ENCODE measurements around the gene ENKD1.

ENKD1 gene

GRCh38 chr16:67664258-67664657 lies 2.3 kb downstream of the ENKD1 start:
- no peak for DNase-seq

GRCh38 chr16:67663877-67664222 lies 2.7 kb downstream of the ENKD1 start:
- no peak for DNase-seq

DNA sequence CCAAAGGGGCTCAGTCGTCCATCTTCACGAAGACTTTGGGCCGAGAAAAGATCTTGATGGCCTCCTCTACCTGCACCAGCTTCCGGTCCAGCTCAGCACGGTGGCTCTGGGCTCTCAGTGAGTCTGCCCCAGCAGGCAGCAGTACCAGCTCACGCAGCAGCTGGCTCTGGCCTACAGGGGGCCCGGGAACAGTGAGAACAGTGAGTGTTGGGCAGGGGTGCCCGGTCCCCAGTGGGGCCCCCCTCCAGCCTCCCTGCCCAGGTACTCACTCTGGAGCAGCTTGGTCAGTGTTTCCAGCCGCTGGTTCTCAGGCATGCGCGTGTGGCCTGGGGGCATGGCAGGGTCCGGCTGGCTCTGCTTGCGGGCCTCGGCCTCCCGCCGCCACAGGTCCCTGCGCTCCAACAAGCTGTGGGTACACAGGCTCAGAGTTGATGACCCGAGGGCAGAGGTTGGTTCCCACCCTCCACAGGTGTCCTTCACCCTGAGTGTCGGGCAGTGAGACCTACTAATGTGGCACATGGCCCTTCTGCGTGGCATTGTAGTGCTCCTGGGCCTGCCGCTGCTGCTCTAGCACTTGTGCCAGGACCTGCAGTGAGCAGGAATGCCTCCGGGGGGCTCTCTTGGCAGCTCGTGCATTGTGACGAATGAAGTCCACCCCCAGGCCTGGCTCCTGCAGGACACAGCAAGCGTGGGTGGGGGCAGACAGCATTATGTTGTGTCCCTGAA lies 3.2 kb downstream of the ENKD1 start:
- peak in 8 of 51 donors; percentile 7 to 28 (median 16) for DNase-seq

DNA sequence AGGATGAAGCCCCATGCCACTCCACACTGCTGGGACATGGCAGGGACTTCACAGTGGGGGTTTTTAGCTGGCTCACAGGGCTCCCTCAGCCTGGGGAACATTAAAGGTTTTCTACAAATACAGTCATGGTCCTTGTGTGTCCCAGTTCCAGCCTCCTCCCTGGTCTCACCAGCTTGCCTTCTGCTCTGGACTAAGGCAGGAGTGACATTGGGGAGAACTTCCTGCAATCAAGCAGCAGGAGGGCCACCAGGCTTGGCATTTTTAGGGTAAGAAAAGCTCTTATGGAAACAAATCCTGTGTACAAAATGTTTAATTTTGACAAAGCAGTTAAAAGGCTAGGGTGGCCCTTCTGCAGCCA lies 3.9 kb downstream of the ENKD1 start:
- DNase-seq: no peak

- DNase-seq: no peak
Observed at GRCh38 chr16:67661886-67662652, 4.5 kb downstream of the ENKD1 start.

- peak in 5 of 51 donors; percentile 17 to 68 (median 29) for DNase-seq
Observed at GRCh38 chr16:67661101-67661761, 5.3 kb downstream of the ENKD1 start.

DNA sequence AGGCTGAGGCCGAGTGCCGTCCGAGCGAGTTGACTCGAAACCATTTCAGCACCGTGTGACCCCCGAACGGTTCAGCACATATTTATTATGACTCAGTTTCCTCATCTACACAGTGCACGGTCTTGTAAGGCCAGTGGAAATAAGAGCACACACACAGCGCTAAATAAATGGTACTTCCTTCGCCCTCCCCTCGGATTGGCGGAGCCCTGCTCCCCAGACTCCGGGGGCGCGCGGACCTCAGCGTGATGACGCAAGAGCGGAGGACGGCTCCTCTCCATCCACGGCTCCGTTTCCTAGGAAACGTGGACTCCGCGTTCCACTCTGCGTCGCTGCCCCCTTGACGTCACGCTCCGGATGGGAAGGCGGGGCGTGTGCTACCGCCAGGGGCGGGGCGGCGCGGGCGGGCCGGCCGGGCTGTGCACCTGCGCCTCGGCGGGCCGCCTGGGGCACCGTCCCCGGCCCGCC lies 6.0 kb downstream of the ENKD1 start, which contains the start of gene PARD6A:
Gene PARD6A, plus strand, starts transcription at position 397 of the 465 bp plus-strand sequence. CDS start 79 bp downstream, outside the sequence.
- DNase-seq: peak; percentile 52 to 97 (median 92)

- peak; percentile 52 to 95 (median 85) for DNase-seq
Observed at GRCh38 chr16:67659675-67660563, 6.6 kb downstream of the ENKD1 start, which contains the start of gene ACD. ACD (minus strand) TSS chr16:67660260; CDS start chr16:67660220, 40 bp downstream.

GRCh38 chr16:67658849-67659674 lies 7.5 kb downstream of the ENKD1 start:
- DNase-seq: peak in 1 of 51 donors; percentile 17

DNA sequence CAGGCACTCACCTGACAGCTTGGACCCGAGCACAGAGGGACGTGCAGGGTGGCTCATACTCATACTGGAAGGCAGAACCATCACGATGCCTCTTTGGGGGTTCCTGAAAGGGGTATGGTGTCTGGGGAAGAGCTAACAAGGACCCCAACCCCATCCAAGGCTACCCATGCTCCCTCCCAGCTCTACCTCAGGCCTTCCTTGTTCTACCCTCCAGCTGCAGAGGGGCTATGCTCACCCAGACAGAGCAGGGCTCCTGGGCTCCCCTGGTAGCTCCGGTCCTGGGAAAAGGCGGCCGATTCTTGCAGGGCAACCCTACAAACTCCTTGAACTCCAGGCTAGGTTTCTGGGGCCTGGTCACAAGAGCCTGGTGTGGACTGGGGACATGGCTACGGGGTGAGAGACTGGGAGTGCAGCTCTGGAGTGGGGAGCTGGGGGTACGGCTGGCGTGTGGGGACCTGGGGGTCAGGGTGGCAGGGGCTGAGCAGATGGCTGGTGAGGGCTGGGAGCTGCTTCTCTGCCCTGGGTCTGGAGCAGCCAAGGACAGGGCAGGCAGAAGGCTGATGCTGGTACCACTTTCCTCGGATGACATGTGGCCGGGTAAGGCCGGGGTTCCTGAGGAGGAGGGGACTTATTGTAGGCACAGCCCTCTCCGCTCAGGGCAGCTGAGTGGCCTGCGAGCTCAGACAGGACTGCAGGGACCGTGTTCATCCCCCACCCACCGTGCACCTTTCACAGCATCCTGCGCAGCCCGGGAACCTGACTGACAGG lies 8.6 kb downstream of the ENKD1 start:
- no peak for DNase-seq

GRCh38 chr16:67657017-67657608 lies 9.4 kb downstream of the ENKD1 start:
- no peak for DNase-seq

DNA sequence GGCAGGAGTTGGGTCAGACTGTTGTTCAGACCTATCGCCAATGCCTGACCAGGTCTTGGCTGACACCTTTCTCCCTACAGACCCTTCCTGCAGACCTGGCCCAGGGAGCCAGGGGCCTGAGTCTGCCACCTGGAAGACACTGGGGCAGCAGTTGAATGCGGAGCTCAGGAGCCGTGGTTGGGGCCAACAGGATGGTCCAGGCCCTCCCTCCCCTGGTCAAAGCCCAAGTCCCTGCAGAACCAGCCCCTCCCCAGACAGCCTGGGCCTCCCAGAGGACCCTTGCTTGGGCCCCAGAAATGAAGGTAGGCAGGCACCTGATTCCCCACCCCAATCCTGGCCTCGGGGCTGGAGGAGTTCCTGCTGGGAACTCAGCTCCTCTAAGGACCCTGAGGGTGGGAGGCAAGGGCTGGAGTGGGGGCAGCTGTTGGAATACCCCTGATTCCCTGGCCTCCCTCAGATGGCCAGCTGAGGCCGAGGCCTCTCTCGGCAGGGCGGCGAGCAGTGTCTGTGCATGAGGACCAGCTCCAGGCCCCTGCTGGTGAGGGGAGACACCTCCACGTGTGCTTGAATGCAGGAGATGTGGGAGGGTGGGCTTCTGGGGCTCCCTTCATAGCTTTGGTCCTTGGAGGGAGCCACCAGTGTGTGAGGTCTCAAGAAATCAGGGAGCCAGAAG lies 10.1 kb downstream of the ENKD1 start:
- no peak for DNase-seq

- no peak for DNase-seq
Observed at GRCh38 chr16:67655363-67655762, 11.2 kb downstream of the ENKD1 start.

GRCh38 chr16:67654403-67654911 lies 12.1 kb downstream of the ENKD1 start:
- no peak for DNase-seq

GRCh38 chr16:67653789-67654402 lies 12.7 kb downstream of the ENKD1 start:
- no peak for DNase-seq

DNA sequence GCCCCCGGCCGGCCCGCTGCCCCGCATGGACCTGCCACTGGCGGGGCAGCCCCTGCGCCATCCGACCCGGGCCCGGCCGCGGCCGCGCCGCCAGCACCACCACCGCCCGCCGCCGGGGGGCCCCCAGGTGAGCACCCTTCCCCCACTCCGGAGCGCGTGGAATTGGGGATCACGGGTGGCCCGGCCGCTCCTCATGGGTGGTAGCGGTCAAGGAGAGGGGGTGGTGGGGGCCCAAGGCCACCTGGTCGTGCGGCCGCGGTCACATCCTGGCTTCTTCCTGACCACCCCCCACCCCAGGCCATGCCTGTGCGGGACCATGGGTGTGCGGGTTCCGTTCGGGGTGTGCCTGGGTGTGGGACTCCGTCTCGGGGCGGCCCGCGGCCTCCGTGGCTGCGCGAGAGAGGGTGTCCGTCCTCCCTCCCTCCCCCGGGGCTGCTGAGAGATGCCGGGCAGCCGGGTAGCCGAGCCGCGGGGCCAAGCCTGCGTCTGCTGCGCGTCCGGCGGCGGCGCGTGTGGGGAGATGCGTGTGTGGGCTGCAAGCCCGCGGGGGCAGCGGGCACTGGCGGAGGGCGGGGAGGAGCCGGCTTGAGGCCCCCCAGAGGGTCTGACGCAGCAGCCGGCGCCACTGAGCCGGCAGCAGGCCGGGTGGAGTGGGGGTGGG lies 13.3 kb downstream of the ENKD1 start:
- DNase-seq: peak in 4 of 51 donors; percentile 20 to 45 (median 28)

- peak in 5 of 51 donors; percentile 18 to 39 (median 29) for DNase-seq
Observed at GRCh38 chr16:67652578-67653127, 13.9 kb downstream of the ENKD1 start.
